GM21367 (cell line): ENCODE measurements around the gene LKAAEAR1.

Experiments used
- ATAC-seq: cut with Tn5 transposase; IDR thresholded peaks from one replicate; pipeline ENCODE4 v1.9.1; 2021; ENCODE audit not compliant: unreplicated experiment

LKAAEAR1 gene

DNA sequence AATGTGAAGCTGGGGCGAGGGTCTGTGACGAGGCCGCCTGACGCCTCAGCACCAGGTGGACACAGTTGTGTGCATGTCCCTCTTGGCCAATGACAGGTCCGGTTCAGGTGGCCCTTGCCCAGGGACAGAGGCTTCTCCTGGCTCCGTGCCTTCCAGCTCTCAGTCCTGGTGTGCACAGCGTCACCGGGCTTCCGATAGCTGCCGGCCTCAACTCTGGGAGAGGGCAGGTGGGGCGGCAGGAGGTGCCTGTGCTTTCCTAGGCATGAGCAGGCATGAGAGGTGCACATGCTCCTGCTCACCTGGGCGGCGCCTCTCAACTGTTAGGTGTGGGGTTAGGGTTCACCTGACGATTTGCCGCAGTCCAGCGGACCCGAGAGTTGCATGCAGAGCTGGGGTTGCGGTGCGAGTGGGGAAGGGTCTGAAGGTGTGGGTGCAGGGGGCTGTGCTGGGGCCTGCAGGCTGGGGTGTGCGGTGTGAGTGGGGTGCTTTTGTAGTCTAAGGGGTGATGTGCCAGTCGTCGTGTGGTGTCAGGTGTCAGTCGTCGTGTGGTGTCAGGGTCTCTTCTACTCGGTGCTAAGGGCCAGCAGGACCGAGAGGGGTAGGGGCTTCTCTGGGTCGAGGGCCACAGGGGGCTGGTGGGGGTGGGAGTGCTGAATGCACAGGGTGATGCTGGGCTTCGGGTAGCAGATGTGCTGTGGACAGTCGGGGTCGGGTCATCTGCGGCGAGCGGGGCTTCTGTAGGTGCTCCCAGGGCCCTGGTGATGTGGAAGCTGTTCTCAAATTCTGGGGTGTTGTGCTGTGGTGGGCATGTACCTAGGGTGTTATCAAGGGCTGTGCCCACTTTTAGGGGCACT, 31.0 kb downstream of the LKAAEAR1 start:
- no peak for ATAC-seq

DNA sequence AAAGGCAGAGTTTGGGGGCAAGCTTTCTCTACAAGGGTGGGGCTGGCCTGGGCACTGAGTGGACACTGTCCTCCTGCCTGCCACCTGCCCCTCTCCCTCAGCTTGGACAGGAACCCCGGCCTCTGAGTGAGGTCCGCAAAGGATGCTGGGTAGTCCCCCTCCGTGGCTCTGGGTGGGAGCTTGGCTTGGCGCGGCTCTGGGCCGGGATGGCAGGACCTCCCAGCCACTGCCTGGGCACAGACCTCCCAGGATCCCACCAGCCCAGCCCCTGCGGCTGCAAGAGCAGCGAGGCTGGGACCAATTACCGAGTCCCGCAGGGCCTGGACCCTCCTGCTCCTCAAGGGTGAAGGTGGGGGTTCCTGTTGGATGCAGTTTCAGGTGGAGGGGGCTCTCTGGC, 31.9 kb downstream of the LKAAEAR1 start:
- ATAC-seq = no peak

DNA sequence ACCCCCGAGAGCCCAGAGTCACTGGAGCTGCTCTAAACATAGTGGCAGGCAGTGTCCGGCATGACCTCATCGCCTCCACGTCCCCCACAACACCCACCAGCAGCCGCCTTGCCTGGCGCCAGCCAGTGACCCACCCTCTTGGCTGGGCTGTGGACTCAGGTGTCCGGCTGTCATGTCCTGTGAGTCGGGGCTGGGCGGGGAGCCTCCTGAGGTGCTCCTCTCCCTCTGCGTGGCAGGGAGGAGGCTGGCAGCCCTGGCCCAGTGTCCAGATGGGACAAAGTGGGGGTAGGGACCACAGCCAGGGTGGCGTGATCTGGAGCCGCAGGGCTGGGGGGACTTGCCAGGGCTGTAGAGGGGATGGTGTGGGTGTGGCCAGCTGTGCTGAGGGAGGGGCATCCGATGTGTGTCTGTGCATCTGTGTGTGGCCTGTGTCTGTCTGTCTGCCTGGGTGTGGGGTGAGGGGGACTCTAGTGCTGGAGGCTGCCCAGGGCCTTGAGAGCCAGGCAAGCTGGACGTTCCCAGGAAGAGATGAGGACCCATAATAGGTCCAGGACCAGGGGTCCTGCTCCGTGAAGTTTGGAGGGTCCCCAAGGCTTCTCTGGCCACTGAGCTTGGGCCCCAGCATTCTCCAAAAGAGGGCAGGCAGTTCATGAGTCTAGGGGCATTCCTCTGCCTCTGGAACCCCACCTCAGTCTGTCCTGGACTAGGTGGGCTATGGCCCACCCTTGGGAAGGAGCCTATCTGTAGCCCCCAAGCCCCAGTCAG, 32.5 kb downstream of the LKAAEAR1 start:
- ATAC-seq = no peak

DNA sequence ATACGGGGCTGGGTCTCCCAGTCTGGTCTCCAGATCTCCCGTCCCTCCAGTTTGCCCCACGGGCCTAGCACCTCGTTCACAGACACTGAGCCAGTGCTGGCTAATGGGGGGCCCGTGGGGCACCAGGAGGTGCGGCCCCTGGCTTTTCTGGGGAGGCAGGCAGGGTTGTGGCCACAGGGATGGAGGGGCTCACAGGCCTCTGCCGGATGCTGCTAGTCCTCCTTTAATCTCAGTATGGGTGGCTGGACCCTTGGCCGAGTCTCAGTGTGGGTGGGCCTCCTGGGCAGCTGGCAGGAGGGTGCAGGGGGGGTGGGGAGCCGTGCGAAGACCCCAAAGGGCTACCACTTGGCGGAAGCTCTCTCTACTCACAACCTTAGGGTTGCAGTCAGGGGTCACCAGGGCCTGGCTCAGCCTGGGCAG, 33.2 kb downstream of the LKAAEAR1 start:
- no peak for ATAC-seq

DNA sequence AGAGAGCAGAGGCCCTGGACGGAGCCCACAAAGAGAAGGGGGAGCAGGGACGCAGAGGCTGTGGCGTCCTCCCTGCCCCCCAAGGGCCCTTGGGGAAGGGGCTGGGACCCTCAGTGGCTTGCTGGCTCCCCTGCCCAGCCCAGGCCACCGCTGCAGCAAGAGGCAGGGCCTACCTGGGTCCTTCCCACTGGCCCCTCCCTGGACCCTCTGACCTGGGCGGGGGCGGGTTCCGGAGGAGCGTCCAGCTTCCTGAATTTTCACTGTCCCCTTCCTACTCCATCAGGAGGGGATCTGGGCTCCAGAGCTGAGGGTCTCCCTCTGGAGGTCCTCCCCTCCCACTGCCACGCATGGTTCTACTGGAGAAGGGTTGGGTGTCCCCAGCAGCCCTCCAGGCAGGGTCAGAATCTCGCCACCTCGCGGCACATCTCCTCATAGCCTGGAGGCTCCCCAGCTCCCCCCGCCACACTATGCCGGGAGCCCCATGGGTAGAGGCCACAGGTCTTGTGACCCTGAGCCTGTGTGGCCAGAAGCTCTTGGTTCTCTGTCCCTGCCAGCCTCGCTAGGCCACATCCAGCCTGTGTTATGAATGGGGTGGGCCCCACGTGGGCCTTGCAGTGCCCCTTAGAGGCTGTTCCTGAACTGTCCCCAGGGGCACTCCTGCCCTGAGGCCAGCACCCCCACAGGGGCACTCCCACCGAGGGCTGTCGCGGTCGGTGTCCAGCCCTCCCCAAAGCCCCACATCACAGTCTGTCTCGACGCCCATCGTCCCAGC, 33.8 kb downstream of the LKAAEAR1 start:
- ATAC-seq = no peak

DNA sequence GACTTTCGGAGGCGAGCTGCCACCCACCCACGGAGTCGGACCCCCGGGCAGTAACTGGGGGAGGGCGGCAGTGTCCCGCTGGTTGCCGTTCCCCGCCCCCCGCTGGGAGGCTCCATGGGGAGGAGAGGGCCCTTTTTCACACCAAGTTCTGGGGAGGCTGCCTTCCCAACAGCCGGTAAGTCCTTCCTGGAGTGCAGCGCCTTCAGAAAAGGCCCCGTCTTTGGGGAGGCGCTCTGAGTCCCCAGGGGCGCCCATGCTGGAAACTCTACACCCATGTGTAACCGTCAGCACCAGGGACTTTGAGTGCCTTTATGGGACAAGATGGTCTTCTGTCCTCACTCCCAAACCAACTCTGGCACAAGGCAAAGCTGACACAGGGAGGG, 34.3 kb downstream of the LKAAEAR1 start:
- ATAC-seq = no peak

DNA sequence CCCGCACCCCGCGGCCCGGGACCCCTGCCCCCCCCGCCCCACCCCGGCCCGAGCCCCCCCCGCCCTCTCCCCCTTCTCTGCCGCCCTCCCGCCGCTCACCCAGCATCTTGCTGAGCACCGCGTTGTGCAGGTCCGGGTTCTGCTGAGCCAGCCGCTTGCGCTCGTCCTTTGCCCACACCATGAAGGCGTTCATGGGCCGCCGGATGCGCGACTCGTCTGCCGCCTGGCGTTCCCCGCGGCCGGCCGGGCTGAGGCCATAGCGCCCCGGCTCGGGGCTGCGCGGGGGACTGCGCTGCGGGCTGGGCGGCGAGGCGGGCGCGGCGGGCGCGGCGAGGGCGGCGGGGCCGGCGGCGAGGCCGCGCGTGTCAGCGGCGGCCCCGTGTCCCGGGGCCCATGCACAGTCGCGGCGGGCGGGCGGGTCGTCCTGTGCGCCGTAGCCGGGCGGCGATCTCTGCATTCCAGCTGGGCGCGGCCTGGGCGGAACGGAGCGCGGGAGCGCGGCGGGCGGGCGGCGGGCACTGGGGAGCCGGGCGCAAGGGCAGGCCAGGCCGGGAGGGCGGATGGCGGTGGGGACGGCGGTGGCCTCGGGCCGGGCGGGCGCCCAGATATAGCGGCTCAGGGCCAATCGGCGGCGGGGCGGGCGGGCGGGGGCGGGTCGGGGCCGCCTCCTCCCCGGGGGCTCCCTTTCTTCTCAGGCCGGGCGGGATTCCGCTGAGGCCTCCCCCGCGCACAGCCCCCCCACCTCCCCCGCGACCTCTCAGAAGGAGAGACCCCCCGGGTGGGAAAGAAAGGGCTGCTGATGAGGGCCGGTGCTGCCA, 34.9 kb downstream of the LKAAEAR1 start, which contains the start of gene SOX18:
Gene SOX18, minus strand, starts transcription at position 580 of the 818 bp plus-strand sequence. Its CDS starts 123 bp downstream, at position 457.
- ATAC-seq = no peak

DNA sequence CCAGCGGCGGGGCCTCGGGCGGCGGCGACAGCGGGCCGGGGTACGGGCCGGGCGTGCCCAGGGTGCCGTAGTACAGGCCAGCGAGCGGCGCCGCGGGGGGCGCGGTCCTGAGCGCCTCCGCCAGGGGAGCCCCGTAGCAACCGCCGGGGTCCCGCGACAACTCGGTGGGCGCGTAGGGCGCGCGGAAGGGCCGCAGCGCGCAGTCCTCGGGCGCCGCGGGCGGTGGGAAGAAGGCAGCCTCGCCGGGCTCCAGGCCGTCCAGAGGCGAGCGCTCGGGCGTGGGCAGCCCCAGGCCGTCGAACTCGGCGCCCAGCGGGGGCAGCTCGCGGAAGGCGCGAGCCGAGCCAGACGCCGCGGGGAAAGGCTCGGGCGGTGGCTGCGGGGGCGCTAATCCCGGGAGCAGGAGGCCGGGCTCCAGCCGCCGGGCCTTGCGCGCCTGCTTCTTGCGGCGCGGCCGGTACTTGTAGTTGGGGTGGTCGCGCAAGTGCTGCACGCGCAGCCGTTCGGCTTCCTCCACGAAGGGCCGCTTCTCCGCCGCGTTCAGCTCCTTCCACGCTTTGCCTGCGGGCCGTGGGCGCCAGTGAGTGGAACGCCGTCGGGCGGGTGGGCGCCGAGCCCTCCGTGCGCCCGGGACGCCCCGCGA, 35.7 kb downstream of the LKAAEAR1 start:
- ATAC-seq = no peak

DNA sequence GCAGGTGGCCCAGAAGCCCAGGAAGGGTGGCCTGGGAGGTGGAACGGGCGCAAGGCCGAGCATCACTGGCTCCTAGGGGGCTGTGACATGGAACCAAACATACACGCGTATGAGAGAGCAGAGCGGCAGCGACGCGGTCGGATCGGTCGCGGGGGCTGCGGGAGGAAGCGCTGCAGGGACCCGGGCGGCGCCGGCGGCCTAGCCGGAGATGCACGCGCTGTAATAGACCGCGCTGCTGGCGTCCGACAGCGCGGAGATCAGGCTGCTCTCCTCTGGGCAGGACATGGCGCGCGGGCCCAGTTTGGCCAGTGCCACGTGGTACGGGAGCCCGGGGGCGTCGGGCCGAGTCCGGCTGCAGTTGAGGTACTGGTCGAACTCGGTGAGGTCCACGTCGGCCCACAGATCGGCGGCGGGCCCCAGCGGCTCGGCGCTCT, 36.2 kb downstream of the LKAAEAR1 start:
- no peak for ATAC-seq

DNA sequence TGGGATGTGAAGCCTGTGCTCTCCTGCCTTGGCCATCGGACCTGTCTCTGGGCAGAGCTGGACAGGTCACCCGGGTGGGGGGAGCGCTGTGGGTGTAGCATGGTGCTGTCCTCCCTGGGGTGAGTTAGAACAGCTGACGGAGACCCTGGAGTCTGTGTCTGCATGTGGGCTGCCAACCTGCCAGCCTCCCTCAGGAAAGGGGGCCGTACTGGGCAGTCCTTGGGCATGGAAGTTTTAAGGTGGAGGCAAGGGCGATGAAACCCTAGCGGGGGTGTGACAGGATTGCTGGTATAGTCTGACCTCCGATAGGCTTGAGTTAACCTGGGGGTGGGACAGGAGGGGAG, 37.2 kb downstream of the LKAAEAR1 start:
- no peak for ATAC-seq

DNA sequence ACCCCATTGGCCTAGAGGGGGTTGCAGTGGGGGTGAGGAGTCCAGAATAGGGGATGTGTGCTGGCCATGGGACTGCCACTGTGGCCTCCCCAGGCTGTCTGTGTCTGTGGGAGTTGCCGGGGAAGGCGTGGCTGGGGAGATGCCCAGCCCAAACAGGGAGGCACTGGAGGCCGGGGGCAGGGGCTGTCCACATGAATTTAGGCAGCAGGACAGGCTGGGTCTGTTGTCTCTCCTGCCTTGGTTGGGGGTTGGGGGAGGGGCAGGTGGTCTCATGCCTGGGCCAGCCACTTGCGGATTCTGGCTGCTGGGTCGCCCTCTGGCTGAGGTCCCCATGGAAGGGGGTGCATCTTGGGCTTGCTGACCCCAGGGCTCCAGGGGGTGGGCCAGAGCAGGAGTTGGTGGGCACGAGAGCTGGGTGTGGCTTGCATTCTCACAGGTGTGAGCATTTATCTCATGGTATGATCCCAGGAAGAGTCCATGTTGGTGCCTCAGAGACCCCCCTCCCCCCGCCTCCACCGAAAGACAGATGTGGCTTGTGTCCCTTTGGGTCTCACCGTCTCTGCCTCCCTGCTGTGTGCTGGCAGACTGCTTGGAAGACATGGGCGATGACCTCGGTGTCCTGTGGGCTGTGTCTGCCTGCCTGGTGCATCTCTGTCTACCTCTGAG, 38.7 kb downstream of the LKAAEAR1 start:
- ATAC-seq = no peak

DNA sequence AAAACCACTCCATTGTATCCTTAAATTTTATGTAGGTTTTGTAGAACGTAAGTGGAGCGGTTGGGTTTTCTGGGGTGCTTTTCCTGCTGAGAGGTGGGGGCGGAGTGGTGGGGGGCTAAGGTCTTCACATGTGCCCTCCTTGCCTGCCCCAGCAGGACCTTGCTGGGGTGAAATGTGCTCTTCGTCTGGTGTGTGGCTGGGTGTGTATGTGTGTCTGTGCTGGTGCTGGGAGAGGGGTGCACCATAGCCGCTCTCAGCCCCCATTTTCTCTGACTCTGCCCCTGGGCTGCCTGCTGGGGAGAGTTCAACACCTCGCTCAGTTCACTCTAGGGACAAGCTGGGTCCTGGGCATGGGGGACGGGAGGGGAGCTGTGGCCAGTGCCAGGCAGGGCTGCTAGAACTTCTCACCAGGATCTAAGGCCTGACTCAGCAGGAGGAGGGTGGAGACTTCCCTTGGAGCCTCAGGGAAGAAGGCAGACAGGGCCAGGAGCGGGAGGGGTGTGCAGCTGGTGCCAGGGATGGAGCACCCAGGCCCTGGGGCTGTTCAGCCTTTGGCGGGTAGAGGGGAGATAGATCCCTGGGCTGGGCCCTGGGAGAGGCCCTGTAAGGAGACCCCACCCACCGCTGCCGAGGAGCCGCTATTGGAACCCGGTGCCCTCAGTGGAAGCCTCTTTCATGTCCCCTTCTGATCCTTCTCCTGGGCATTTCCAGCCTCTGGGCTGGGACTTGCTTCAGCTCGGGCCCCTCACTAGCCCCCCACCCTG, 39.5 kb downstream of the LKAAEAR1 start:
- no peak for ATAC-seq

DNA sequence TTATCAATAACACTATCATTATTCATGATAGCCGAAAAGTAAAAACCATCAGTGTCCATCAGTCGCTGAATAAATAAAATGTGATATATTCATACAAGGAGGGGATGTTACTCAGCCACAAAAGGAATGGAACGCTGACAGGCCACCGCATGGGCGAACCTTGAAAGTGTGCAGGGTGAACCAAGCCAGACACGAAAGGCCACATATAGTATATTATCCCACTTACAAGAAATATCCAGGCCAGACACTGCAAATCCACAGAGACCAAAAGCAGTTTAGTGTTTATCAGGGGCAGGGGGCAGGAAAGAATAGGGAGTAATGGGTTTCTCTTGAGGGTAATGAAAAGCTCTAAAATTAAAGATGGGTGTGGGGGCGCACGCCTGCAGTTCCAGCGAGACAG, 40.4 kb downstream of the LKAAEAR1 start:
- no peak for ATAC-seq

DNA sequence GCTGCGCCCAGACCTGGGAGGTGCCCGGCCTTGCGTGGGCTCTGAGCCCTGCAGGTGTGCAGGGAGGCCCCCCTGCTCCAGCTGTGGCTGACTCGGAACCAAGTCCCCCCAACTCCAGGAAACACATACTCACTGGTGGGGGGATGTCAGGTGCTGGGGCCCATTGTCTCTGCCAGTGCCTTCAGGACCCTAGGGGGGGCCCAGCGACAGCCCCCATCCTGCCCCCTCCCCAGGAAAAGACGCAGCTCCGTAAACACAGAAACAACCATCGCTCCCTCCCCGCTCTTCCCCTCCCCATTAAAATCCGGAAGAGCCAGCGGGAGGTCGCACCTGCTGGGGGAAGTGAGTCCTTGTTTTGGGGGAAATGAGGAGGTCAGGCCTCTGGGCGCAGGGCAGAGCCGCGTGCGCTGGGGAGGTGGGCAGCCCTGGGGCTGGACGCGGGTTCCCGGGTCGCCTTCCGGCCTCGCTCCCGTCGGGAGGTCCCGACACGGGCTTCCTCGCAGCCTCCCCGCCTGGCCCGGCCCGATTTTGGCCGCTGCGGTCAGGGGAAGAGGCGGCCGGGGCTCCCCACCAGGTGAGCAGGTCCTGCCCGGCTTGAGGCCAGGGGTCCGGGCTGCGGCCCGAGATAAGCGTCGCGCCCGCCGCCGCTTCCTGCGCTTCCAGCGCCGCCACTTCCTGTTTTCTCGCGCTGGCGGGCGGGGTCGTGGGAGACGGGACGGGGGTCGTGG, 42.0 kb downstream of the LKAAEAR1 start:
- no peak for ATAC-seq

DNA sequence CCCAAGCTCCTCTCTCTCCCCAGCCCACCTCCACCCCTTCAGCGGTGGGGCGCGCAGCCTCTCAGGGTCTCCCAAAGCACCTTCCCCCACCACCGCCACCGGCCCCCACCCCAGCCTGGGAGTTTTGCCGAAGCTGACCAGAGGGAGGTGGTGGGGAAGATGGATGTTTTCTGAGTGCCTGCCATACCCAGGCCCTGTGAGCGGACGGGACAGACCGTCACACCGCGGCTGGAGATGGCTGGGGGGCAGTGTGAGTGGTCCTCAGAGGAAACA, 42.5 kb downstream of the LKAAEAR1 start:
- ATAC-seq = no peak

DNA sequence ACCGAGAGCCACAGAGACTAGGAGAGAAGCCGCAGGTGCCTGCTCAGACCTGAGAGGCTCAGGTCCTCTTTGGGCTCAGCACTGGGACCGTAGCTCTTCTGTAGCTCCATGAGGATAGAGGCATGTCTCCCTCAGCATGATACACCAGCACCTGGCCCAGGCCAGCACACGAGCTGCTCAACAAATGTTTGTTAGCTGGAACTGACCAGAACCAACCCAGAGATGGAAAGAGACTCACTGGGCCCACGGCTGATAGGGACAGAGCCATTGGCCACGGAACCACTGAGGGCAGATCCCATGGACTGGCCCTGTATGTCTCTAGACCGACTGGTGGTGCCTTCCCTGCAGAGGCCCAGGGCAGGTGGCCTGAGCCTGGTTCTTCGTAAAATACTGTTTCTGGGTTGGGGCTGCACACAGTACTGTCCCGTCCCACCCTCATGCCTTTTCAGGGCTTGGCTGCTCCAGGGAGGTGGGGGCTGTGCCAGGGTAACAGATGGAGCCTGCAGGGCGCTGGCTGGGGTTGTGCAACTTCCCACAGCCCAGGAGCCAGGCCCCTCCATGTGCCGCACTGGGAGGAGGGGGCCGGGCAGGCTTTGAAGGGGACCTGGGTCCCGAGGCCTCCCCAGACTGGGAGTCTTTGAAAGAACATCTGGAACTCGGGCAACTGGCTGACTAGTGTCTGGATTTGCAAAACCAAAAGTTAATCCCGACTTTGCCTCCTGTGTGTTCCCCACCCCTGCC, 43.0 kb downstream of the LKAAEAR1 start:
- ATAC-seq = no peak

DNA sequence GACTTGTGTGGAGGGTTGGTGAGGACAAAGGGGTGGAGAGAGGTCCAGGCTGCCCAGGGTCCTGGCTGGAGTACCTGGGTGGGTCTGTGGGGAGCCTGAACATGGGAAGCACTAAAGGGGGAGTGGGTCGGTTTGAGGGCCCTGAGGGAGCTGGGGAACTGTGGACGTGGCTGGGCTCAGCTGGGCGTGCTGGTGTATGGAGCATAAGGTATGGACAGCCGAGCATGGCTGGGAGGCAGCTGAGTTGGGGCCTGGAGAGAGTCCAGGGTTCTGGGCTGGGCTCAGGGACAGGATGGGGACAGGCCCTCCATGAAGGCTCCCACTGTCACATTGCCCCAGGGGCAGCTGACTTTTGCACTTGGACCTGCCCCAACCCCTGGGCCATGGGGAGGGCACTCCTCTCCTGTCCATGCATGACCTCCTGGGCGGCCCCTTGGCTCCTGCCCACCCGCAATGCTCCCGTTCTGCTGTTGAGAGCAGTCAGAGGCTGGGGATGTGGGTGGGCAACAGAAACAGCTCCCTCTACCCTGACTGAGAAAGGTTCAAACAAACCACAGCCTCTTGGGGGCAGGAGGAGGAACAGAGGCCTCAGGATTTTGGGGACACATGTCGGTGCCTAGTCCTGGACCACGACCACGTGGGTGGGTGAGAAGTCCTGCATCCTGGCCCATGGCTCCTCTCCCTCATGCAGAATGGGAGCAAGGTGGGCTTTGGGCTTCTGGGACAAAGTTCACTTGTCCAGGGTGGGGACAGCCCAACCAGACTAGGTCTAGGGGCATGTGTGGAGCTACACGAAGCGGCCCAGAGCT, 43.8 kb downstream of the LKAAEAR1 start:
- no peak for ATAC-seq
